Measurements from ENCODE around the gene DCBLD2. TPM values are rescaled to one million over a fixed set of nuclear protein-coding genes. Genes with fewer than 3 reads are reported as not detected.

DCBLD2 gene
- total RNA-seq, 4 donors from 2014 or later = 46.0 to 74.3 (median 54.6) TPM

DNA sequence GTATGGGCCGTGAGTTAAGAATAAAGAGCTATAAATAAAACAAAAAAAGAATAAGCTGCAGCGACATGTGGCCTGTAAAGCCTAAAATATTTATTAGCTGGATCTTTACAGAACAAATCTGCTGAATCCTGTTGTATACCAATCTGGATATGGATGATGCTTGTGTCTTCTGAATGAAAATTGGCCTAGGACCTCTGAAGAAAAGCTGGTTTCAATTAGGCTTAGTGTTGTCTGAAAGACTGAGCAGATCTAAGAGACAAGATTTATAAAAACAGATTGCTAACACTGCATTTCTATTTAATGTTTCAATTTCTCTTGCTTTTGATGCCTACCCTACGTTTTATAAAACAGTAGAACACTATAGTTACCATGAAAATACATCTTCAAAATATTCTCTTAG is 80.4 kb downstream of the DCBLD2 start:
- Histone ChIP-seq H3K4me1 (peaks cover 0 to 3% of the 10 kb centered on the region in 2 donors), H3K9me3 (no peaks in the 10 kb centered on the region), H3K36me3 (peaks cover 0 to 3% of the 10 kb centered on the region in 2 donors), H3K4me3 (replicated peaks in 1 of 3) (no peak overlapping the region), H3K27me3 (no peaks in the 10 kb centered on the region), H3K27ac (no peak overlapping the region)
- TF ChIP-seq, protein P1, sequence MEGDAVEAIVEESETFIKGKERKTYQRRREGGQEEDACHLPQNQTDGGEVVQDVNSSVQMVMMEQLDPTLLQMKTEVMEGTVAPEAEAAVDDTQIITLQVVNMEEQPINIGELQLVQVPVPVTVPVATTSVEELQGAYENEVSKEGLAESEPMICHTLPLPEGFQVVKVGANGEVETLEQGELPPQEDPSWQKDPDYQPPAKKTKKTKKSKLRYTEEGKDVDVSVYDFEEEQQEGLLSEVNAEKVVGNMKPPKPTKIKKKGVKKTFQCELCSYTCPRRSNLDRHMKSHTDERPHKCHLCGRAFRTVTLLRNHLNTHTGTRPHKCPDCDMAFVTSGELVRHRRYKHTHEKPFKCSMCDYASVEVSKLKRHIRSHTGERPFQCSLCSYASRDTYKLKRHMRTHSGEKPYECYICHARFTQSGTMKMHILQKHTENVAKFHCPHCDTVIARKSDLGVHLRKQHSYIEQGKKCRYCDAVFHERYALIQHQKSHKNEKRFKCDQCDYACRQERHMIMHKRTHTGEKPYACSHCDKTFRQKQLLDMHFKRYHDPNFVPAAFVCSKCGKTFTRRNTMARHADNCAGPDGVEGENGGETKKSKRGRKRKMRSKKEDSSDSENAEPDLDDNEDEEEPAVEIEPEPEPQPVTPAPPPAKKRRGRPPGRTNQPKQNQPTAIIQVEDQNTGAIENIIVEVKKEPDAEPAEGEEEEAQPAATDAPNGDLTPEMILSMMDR (IDR thresholded peaks at IDR 0.05) = no peak
- no peak for TF ChIP-seq POLR2A (IDR thresholded peaks at IDR 0.05)
- DNase-seq = no peak
- WGBS, 2 donors = 80 to 85% methylated on average over 3 of the region's 3 CpGs
- intact Hi-C loops (cut with DNase I) = no loop called here

DNA sequence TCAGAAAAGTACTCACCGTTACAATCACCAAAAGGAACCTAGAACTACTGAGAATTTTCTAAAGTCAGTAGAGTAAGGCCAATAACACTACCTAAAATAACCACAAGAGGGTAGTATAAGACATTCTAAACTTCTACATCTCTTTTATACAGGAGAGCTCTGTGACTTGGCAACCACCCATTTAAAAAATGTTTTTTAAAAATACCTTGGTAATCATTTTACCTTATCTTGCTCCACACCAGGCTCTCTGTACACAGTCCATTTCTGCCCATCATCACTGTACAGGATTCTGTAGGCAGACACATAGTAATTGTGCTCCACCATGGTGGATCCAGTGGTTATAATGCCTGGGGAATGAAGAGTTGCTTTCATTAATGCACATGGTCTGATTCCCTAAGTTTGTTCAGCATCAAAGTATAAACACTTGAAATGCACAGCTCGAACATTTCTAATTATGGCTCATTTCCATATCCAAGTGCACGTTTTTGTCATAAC is 83.9 kb downstream of the DCBLD2 start:
- TF ChIP-seq, protein P1 (IDR thresholded peaks at IDR 0.05) = peak; percentile 38 to 86 (median 66)
- TF ChIP-seq POLR2A (IDR thresholded peaks at IDR 0.05) = no peak
- intact Hi-C loops (cut with DNase I) = loop anchor here (2.0 kb wide), 1 partner anchor 177 kb away; no protein-coding TSS in a partner anchor
- WGBS, 2 donors = 27 to 40% methylated on average over 3 of the region's 3 CpGs
- Histone ChIP-seq H3K4me1 (no peaks in the 10 kb centered on the region), H3K36me3 (peaks cover 0 to 5% of the 10 kb centered on the region in 2 donors), H3K9me3 (no peaks in the 10 kb centered on the region), H3K27me3 (no peaks in the 10 kb centered on the region), H3K27ac (no peak overlapping the region), H3K4me3 (replicated peaks in 1 of 3) (no peak overlapping the region)
- no peak for DNase-seq

DNA sequence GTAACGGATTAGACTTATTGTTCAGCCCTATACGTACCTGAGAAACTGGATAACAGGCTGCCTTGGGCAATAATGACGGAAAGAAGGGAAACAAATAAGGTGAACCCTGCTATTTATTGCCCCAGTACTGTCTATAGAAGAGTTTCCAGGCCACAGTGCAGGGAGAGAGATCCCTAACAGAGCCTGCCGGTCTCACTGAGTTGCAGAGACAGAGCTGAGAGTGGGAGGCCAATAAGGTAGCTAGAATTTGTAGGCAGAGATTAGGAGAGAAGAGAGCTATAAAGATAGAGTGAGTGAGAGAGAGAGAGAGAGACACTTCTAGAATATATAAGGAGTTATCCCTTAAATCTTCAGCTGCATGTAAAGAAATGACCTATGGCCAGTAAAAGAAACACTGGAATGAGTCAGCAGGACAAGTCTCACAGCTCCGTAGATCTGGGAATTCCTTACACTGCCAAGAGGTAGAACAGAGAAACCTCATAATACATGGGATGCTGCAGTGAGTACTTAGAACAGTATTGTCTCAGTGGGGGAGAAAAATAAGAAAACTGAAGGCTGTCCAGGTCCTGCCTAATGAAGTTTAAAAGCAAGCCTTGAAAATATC is 86.6 kb downstream of the DCBLD2 start:
- no peak overlapping the region for H3K27ac ChIP-seq
- 92 to 95% methylated on average over 5 of the region's 5 CpGs for WGBS, 2 donors
- no peaks in the 10 kb centered on the region for H3K27me3 ChIP-seq
- no peaks in the 10 kb centered on the region for H3K9me3 ChIP-seq
- H3K4me1 ChIP-seq = no peaks in the 10 kb centered on the region
- TF ChIP-seq, protein P1 (IDR thresholded peaks at IDR 0.05) = no peak
- TF ChIP-seq POLR2A (IDR thresholded peaks at IDR 0.05) = no peak
- no peak for DNase-seq
- peaks cover 9% of the 10 kb centered on the region in 2 donors for H3K36me3 ChIP-seq
- intact Hi-C loops (cut with DNase I) = loop anchor here (5.0 kb wide), 1 partner anchor 213 kb away; no protein-coding TSS in a partner anchor
- H3K4me3 ChIP-seq (replicated peaks in 1 of 3) = no peak overlapping the region

DNA sequence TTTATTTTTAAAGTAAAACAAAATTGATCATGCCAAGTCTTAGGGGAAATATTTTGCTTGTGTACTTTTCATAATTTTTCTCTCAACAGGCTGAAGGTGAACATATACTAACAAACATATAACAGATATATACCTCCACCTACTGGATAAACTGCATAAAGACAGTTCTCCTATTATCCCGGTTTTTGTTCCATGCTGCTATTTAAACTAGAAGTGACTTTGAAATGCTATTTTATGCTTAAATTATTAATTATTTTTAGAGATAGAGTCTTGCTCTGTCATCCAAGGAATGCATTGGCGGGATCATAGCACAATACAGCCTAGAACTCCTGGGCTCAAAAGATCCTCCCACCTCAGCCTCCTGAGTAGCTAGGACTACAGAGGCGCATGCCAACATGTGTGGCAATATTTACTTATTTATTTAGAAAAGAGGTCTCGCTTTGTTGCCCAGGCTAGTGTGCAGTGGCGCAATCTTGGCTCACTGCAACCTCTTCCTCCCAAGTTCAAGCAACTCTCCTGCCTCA is 88.6 kb downstream of the DCBLD2 start:
- peaks cover 7 to 9% of the 10 kb centered on the region in 2 donors for H3K36me3 ChIP-seq
- DNase-seq = peak; percentile 12 to 16
- intact Hi-C loops (cut with DNase I) = loop anchor here (5.0 kb wide), 1 partner anchor 211 kb away; no protein-coding TSS in a partner anchor
- no peaks in the 10 kb centered on the region for H3K9me3 ChIP-seq
- no peaks in the 10 kb centered on the region for H3K4me1 ChIP-seq
- no peak overlapping the region for H3K27ac ChIP-seq
- no peak for TF ChIP-seq POLR2A (IDR thresholded peaks at IDR 0.05)
- TF ChIP-seq, protein P1 (IDR thresholded peaks at IDR 0.05) = peak in 4 of 6 experiments; percentile 41 to 77 (median 65)
- no peak overlapping the region for H3K4me3 ChIP-seq (replicated peaks in 1 of 3)
- 69 to 72% methylated on average over 5 of the region's 5 CpGs for WGBS, 2 donors
- no peaks in the 10 kb centered on the region for H3K27me3 ChIP-seq

DNA sequence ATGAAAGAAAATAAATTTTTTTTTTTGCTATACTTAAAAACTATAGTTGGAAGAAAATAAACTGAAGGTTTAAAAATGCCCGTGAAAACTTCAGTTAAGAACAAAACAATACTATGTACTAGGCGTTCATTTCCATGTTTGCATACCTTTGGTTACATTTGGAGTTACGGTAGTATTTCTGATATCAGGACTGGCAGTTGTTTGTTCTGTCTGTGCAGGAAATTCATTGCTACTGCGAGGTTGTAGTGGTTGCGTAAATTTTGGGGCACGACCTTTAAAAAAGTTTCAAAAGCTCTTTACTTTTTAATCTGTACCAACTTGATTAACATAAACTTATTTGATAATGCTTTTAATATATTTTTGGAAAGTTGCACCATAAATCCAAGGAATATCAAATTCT is 90.4 kb downstream of the DCBLD2 start:
- no peak for TF ChIP-seq POLR2A (IDR thresholded peaks at IDR 0.05)
- TF ChIP-seq, protein P1 (IDR thresholded peaks at IDR 0.05) = no peak
- H3K4me3 ChIP-seq (replicated peaks in 1 of 3) = no peak overlapping the region
- no peaks in the 10 kb centered on the region for H3K4me1 ChIP-seq
- no peak overlapping the region for H3K27ac ChIP-seq
- intact Hi-C loops (cut with DNase I) = loop anchor here (5.0 kb wide), 1 partner anchor 209 kb away; no protein-coding TSS in a partner anchor
- peaks cover 9 to 11% of the 10 kb centered on the region in 2 donors for H3K36me3 ChIP-seq
- WGBS, 2 donors = 87 to 89% methylated on average over 6 of the region's 6 CpGs
- H3K27me3 ChIP-seq = no peaks in the 10 kb centered on the region
- DNase-seq = no peak
- no peaks in the 10 kb centered on the region for H3K9me3 ChIP-seq
